Hepatocyte (in vitro differentiated cells): ENCODE data around the gene CATSPERB. TPM values are rescaled to one million over a fixed set of nuclear protein-coding genes. Genes with fewer than 3 reads are reported as not detected.

Source experiments
- DNase-seq: peaks from one replicate; pipeline ENCODE4 v3.0.0-alpha.2; 2016; ENCODE audit warnings: low spot score
- H2AFZ ChIP-seq: fragments of 200-600 bp; sonication (generic); 2 replicates; pipeline ENCODE4 v1.6.0; 2016; ENCODE audit warnings: antibody characterized with exemption, mild to moderate bottlenecking
- H3K27ac ChIP-seq: fragments of 200-600 bp; sonication (generic); 2 replicates; pipeline ENCODE4 v1.5.1; 2016; ENCODE audit warnings: mild to moderate bottlenecking
- H3K27me3 ChIP-seq: fragments of 200-600 bp; sonication (generic); 2 replicates; pipeline ENCODE4 v1.6.1; 2016
- H3K36me3 ChIP-seq: fragments of 200-600 bp; sonication (generic); replicated peaks from 2 replicates; pipeline ENCODE4 v1.5.1; 2016; ENCODE audit warnings: low read depth; ENCODE audit not compliant: insufficient read depth
- H3K4me1 ChIP-seq: fragments of 200-600 bp; sonication (generic); 2 replicates; pipeline ENCODE4 v1.5.1; 2016; ENCODE audit warnings: mild to moderate bottlenecking, moderate library complexity; ENCODE audit not compliant: insufficient read depth
- H3K4me2 ChIP-seq: fragments of 200-600 bp; sonication (generic); 2 replicates; pipeline ENCODE4 v1.6.0; 2016
- H3K4me3 ChIP-seq: fragments of 200-600 bp; sonication (generic); 2 replicates; pipeline ENCODE4 v1.5.1; 2016; ENCODE audit warnings: mild to moderate bottlenecking
- H3K79me2 ChIP-seq: fragments of 200-600 bp; sonication (generic); 2 replicates; pipeline ENCODE4 v1.6.0; 2017; ENCODE audit warnings: mild to moderate bottlenecking
- H3K9me2 ChIP-seq: fragments of 200-600 bp; sonication (generic); replicated peaks from 2 replicates; pipeline ENCODE4 v1.6.0; 2017; ENCODE audit warnings: mild to moderate bottlenecking; ENCODE audit not compliant: insufficient read depth
- H3K9me3 ChIP-seq: fragments of 200-600 bp; sonication (generic); 2 replicates; pipeline ENCODE4 v1.5.1; 2016; ENCODE audit warnings: low read depth, mild to moderate bottlenecking
- H4K20me1 ChIP-seq: fragments of 200-600 bp; sonication (generic); 2 replicates; pipeline ENCODE4 v1.6.0; 2016; ENCODE audit warnings: mild to moderate bottlenecking; ENCODE audit not compliant: insufficient read depth, poor library complexity, severe bottlenecking
- CTCF ChIP-seq: fragments of 200-600 bp; sonication (generic); IDR thresholded peaks from 2 replicates; pipeline ENCODE4 v1.5.1; 2016; ENCODE audit warnings: antibody characterized with exemption, mild to moderate bottlenecking; ENCODE audit not compliant: poor library complexity
- EZH2 ChIP-seq: fragments of 200-600 bp; sonication (generic); IDR thresholded peaks from 2 replicates; pipeline ENCODE4 v1.6.1; 2016; ENCODE audit warnings: antibody characterized with exemption, mild to moderate bottlenecking, borderline replicate concordance
- EZH2phosphoT487 ChIP-seq: fragments of 200-600 bp; sonication (generic); IDR thresholded peaks from one replicate; pipeline ENCODE4 v1.6.1; 2018; ENCODE audit warnings: antibody characterized with exemption, mild to moderate bottlenecking, low read depth, moderate library complexity; ENCODE audit not compliant: unreplicated experiment, severe bottlenecking
- WGBS: methylation state at CpG from one replicate; pipeline ENCODE4 v1.1.6; 2016; ENCODE audit warnings: low lambda C conversion rate; ENCODE audit errors: missing lambda C conversion rate; 5-methylcytosine and 5-hydroxymethylcytosine counted together
- polyA plus RNA-seq: library from polyadenylated mRNA; unstranded; fragments of >200 nt; fragmentation: Nextera tagmentation; extraction: Ambion mirVana; gene quantifications from 2 replicates; pipeline ENCODE4 v1.2.1, GENCODE V29; 2016
- total RNA-seq: library from RNA; depleted of rRNA; stranded (reverse); fragments of >200 nt; gene quantifications from 2 replicates; pipeline ENCODE4 v1.2.3, GENCODE V29; 2014

The CATSPERB gene
- total RNA-seq (7.1 and 19.5 TPM in 2 replicates), polyA plus RNA-seq (0.93 and 3.5 TPM in 2 replicates)

- 91% methylated on average over 2 of the region's 2 CpGs for WGBS
- Histone ChIP-seq H3K4me2 (no peak within 1 kb of the TSS), H3K9me2 (no peaks in the 10 kb centered on the region), H3K9me3 (no peaks in the 10 kb centered on the region), H3K27ac (no peak within 1 kb of the TSS), H3K79me2 (no peaks in the 10 kb centered on the region), H4K20me1 (no peaks in the 10 kb centered on the region), H3K4me3 (no peak within 1 kb of the TSS), H3K4me1 (no peaks in the 10 kb centered on the region), H3K36me3 (no peaks in the 10 kb centered on the region), H2AFZ (no peak within 1 kb of the TSS), H3K27me3 (no peaks in the 10 kb centered on the region)
- DNase-seq, result no peak
- TF ChIP-seq EZH2phosphoT487 (no peak), CTCF (no peak), EZH2 (no peak)
These were observed at the start of gene CATSPERB for GRCh38 chr14:91731986-91732385. TSS of gene CATSPERB (minus strand) at chr14:91732086. CDS start at chr14:91729479, 2,607 bp downstream.

- Histone ChIP-seq H2AFZ (no peak overlapping the region), H3K27me3 (no peaks in the 10 kb centered on the region), H3K4me1 (peaks cover 11% of the 10 kb centered on the region), H3K36me3 (no peaks in the 10 kb centered on the region), H3K4me2 (peak overlapping the region; percentile 24), H3K4me3 (no peak overlapping the region), H3K79me2 (no peaks in the 10 kb centered on the region), H4K20me1 (no peaks in the 10 kb centered on the region), H3K9me2 (no peaks in the 10 kb centered on the region), H3K27ac (peak overlapping the region; percentile 50), H3K9me3 (no peaks in the 10 kb centered on the region)
- WGBS, result 35% methylated on average over 3 of the region's 3 CpGs
- TF ChIP-seq EZH2, result no peak
- no peak for TF ChIP-seq EZH2phosphoT487
- DNase-seq, result peak; percentile 57
These were observed 48.6 kb upstream of the CATSPERB start for GRCh38 chr14:91780452-91780851.

GRCh38 chr14:91778217-91778616 lies 46.3 kb upstream of the CATSPERB start:
- H3K9me2 ChIP-seq, result no peaks in the 10 kb centered on the region
- no peaks in the 10 kb centered on the region for H3K79me2 ChIP-seq
- no peaks in the 10 kb centered on the region for H4K20me1 ChIP-seq
- no peak overlapping the region for H3K4me3 ChIP-seq
- H3K4me1 ChIP-seq, result peaks cover 14% of the 10 kb centered on the region
- H3K9me3 ChIP-seq, result no peaks in the 10 kb centered on the region
- H3K36me3 ChIP-seq, result no peaks in the 10 kb centered on the region
- WGBS, result 100% methylated on average over 2 of the region's 2 CpGs
- TF ChIP-seq CTCF (no peak), EZH2 (no peak), EZH2phosphoT487 (no peak)
- H2AFZ ChIP-seq, result no peak overlapping the region
- DNase-seq, result no peak
- no peaks in the 10 kb centered on the region for H3K27me3 ChIP-seq
- no peak overlapping the region for H3K4me2 ChIP-seq
- H3K27ac ChIP-seq, result no peak overlapping the region

- H4K20me1 ChIP-seq, result no peaks in the 10 kb centered on the region
- H3K4me3 ChIP-seq, result no peak overlapping the region
- H3K27me3 ChIP-seq, result no peaks in the 10 kb centered on the region
- WGBS, result 82% methylated on average over 5 of the region's 5 CpGs
- no peaks in the 10 kb centered on the region for H3K79me2 ChIP-seq
- TF ChIP-seq EZH2phosphoT487, result no peak
- no peak for TF ChIP-seq CTCF
- no peak for TF ChIP-seq EZH2
- no peaks in the 10 kb centered on the region for H3K9me3 ChIP-seq
- H3K27ac ChIP-seq, result peak overlapping the region; percentile 73
- no peaks in the 10 kb centered on the region for H3K9me2 ChIP-seq
- no peak overlapping the region for H2AFZ ChIP-seq
- no peak for DNase-seq
- H3K36me3 ChIP-seq, result no peaks in the 10 kb centered on the region
- peaks cover 4% of the 10 kb centered on the region for H3K4me1 ChIP-seq
- H3K4me2 ChIP-seq, result no peak overlapping the region
These were observed 42.5 kb upstream of the CATSPERB start for GRCh38 chr14:91774140-91775096.
